Heart left ventricle (tissue), 13 donors: Measurements from ENCODE around the gene EXOC4.

Experiments used
- POLR2A ChIP-seq, 2 donors: fragments of 450-650 bp; IDR thresholded peaks; one replicate each; pipeline ENCODE4 v1.6.1; 2017; ENCODE audit warnings: antibody characterized with exemption in 2 of 2, mild to moderate bottlenecking in 2 of 2, moderate library complexity in 2 of 2
- TF ChIP-seq, protein P1 (sequence below), 12 donors: fragments of 200-600 bp; sonication (generic) in 4 of 12; IDR thresholded peaks; one replicate each; pipeline versions ENCODE4 v1.5.0 to v1.8.0; 2018 to 2022; ENCODE audit warnings: antibody characterized with exemption in 12 of 12, mild to moderate bottlenecking in 5 of 12
- donor health status: ischemic (EF 13 %, LVEDD 7.1; RV severe dilation, severe dysfunction).
- donor health status: DM: no; HTN: yes; CAD: no.
- donor health status: DM: no; HTN: no; CAD: no.
- donor health status: ischemic (EF 25% LVEDD 6.9; RV normal size, moderate dysfunction).
- donor health status: ischemic (EF 25% LVEDD 5.7; RV mildly dilated, moderate dysfunction).
- donor health status: ischemic (EF 35%, LVEDD 5.7; RV mildly dilated, moderate dysfunction).
- donor health status: nonischemic (EF 11% LVEDD 7.7; RV severe dilation, severe dysfunction).
- donor health status: DM: yes; HTN: yes; CAD: no.
- donor health status: PGD.
- donor health status: ischemic (EF 29% LVEDD 5.4; RV normal size, mild dysfunction).
- donor health status: nonischemic (EF 23%, LVEDD 6.1; RV moderate dilation, normal function).

DNA sequence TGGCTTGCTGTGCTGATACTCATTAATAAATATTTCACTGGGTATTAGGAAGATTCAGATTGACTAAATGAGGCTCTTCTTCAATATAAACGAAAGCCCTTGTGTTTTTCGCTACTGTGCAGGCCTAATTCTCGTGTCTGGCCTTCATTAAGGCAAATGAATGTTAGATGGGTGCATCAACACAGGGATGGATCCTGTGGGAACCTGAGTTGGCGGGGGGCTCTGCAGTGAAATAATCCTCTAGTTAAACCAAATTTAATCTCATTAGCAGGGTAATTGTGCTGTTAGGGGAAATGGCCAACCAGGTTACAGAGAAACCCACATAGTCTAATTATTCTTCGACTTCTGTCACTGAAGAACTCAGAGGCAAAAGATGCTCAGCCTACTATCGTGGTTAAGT lies 548.5 kb downstream of the EXOC4 start:
- TF ChIP-seq, protein P1, sequence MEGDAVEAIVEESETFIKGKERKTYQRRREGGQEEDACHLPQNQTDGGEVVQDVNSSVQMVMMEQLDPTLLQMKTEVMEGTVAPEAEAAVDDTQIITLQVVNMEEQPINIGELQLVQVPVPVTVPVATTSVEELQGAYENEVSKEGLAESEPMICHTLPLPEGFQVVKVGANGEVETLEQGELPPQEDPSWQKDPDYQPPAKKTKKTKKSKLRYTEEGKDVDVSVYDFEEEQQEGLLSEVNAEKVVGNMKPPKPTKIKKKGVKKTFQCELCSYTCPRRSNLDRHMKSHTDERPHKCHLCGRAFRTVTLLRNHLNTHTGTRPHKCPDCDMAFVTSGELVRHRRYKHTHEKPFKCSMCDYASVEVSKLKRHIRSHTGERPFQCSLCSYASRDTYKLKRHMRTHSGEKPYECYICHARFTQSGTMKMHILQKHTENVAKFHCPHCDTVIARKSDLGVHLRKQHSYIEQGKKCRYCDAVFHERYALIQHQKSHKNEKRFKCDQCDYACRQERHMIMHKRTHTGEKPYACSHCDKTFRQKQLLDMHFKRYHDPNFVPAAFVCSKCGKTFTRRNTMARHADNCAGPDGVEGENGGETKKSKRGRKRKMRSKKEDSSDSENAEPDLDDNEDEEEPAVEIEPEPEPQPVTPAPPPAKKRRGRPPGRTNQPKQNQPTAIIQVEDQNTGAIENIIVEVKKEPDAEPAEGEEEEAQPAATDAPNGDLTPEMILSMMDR (IDR thresholded peaks at IDR 0.05): no peak
- no peak for TF ChIP-seq POLR2A (IDR thresholded peaks at IDR 0.05)
